Stimulated activated CD4-positive, alpha-beta T cell treated with anti-CD3 and anti-CD28 coated beads, Interleukin-2, amount 100 ng/mL, for 24 hours (primary cell): ENCODE measurements around the gene RPS2.
A peak's percentile ranks its signal among the peaks of the same experiment; 100 is the strongest.
"Not testable (repeated sequence)": the region's sequence is repeated elsewhere in the genome, so short reads cannot be mapped to it uniquely, and the experiment has no call there.

Experiments used
- DNase-seq, 2 donors: peaks; one replicate each; pipeline ENCODE4 v3.0.0-alpha.2; 2020

The RPS2 gene

GRCh38 chr16:1941162-1942046, 23.2 kb downstream of the RPS2 start:
- no peak for DNase-seq

GRCh38 chr16:1940273-1941161, 24.1 kb downstream of the RPS2 start:
- DNase-seq: no peak

DNA sequence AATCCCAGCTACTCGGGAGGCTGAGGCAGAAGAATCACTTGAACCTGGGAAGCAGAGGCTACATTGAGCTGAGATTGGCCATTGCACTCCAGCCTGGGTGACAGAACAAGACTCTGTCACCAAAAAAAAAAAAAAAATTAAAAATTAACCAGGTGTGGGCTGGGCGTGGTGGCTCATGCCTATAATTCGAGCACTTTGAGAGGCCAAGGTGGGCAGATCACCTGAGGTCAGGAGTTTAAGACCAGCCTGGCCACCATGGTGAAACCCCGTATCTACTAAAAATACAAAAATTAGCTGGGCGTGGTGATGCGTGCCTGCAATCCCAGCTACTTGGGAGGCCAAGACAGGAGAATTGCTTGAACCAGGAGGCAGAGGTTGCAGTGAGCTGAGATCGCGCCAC, 24.8 kb downstream of the RPS2 start:
- not testable (repeated sequence) for DNase-seq

- no peak for DNase-seq
Observed at GRCh38 chr16:1938910-1939309, 25.7 kb downstream of the RPS2 start.

DNA sequence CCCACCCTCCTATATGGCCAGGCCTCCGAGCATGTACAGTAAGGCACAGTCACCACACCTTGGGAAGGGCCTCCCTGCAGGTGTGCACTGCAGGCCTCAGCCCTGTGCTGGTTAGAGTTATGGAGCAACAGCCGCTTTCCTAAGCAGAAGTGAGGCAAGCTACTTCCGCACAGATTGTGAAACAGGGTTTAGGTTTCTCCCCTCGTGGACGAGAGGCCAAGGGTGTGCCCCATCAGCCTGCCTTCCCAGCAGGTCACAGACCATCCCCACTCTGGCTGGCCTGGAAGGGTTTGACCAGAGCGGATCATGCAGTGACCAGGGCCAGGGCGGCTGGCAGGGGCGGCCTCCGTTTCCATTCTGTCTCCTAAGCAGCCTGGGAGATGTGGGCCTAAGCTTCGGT, 26.3 kb downstream of the RPS2 start:
- no peak for DNase-seq

- no peak for DNase-seq
Observed at GRCh38 chr16:1936945-1937479, 27.6 kb downstream of the RPS2 start.

- DNase-seq: no peak
Observed at GRCh38 chr16:1933097-1933661, 31.4 kb downstream of the RPS2 start.

- no peak for DNase-seq
Observed at GRCh38 chr16:1932050-1933028, 32.3 kb downstream of the RPS2 start.

- no peak for DNase-seq
Observed at GRCh38 chr16:1930338-1930720, 34.3 kb downstream of the RPS2 start.

DNA sequence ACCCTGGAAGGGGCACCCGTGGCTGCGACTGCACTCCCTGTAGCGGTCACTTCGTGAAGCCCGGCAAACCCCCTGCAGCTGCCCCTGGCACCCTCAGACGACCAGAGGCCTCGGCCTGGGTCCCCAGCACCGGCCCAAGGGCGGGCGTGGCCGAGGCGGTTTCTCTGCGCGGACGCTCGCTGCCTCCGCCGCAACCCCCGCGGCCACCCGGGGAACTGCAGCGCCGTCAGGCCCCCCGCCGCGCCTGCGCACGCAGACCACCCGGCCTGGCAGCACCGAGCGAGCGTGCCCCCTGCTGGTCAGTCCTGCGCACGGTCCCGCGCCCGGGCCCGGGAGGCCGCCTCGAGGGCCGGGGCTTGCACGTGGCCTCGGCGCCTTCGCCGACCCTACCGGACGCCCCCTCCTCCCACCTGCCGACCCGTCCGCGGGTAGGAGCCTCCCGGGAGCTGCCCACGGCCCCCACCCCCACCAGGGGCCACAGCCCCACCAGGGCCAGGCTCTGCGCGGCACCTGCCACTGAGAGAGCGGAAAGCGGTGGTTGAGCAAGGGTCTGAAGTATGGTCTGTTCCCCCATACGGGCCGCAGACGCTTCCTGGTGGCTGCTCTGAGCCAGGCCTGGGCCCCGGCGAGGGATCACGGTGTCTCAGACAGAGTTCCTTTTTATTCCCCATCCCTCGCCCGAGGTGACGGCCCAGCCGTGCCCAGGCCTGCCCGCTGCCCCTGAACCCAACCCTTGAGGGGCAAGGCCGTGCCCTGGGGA, 34.9 kb downstream of the RPS2 start:
- DNase-seq: peak; percentile 96

- DNase-seq: no peak
Observed at GRCh38 chr16:1929105-1929504, 35.5 kb downstream of the RPS2 start.

GRCh38 chr16:1926271-1926670, 38.4 kb downstream of the RPS2 start:
- DNase-seq: no peak

GRCh38 chr16:1924095-1924494, 40.5 kb downstream of the RPS2 start:
- DNase-seq: no peak

DNA sequence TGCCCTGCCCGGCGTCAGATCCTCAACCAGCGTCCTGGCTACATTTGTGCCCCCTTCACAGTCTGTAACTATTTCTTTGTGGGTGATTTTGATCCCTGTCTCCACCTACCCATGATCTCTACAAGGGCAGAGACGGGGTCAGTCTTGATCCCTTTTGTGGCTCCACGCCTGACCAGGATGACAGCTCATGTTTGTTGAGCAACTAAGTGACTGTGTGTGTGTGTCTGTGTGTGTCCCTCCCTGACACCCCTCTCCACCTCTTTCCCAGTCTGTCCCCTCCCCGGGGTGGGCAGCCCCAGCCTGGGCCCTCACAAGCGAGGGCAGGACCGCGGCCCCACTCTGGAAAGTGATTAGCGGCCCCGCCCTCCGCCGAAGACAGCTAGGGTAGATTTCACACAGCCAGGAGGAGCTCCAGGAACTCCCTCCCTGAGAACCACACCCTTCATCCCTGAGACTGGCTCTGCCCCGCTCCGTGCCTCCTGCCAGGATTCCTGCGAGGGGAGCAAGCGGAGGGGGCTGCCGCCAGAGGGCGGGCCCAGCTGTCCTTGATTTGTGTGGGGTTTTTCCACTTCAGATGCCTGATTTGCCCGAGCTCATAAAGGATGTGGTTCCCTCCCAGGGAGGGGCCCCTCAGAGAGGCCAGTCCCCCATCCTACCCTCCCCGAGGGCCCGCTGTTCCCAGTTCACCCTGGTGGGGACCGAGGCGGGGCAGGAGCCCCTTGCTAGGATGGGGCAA, 41.2 kb downstream of the RPS2 start:
- DNase-seq: no peak

DNA sequence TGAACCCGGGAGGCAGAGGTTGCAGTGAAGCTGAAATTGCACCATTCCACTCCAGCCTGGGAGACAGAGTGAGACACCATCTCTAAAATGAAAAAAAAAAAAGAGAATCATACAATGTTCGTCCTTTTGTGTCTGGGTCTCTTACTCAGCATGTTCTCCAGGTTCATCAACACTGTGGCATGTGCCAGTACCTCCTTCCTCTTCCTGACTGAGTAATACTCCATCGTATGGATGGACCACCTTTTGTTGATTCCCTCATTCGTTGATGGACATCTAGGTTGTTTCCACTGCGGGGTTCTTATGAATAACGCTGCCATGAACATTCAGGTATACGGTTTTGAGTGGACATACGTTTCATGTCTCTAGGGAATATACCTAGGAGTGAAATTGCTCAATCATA, 42.3 kb downstream of the RPS2 start:
- no peak for DNase-seq

DNA sequence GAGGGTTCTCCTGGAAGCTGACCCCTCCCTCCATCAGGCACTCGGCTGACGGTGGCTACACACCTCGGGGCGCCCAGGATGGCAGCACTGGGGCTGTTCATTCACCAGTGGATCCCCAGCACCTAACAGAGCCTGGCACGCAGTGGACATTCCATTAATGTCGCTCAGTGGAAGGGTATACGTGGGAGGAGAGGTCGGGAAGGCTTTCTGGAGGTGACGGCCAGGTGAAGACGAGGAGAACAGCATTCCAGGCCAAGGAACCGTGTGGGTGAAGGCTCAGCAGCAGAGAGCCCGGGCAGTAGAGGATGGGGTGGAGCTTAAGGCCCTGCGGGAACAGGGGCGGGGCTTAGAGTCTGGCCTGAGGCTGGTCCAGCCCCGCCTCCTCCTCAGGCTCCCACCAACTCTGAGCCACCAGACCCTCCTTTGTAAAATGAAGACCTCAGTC, 43.9 kb downstream of the RPS2 start:
- DNase-seq: peak in 1 of 2 donors; percentile 27

DNA sequence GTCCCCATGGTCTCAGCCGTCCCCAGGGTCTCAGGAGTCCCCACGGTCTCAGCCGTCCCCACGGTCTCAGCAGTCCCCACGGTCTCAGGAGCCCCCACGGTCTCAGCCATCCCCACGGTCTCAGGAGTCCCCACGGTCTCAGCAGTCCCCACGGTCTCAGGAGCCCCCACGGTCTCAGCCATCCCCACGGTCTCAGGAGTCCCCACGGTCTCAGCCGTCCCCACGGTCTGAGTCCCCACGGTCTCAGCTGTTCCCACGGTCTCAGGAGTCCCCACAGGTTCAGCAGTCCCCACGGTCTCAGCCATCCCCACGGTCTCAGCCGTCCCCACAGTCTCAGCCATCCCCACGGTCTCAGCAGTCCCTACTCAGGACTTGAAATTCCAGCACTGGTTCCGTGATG, 44.5 kb downstream of the RPS2 start:
- DNase-seq: not testable (repeated sequence)

DNA sequence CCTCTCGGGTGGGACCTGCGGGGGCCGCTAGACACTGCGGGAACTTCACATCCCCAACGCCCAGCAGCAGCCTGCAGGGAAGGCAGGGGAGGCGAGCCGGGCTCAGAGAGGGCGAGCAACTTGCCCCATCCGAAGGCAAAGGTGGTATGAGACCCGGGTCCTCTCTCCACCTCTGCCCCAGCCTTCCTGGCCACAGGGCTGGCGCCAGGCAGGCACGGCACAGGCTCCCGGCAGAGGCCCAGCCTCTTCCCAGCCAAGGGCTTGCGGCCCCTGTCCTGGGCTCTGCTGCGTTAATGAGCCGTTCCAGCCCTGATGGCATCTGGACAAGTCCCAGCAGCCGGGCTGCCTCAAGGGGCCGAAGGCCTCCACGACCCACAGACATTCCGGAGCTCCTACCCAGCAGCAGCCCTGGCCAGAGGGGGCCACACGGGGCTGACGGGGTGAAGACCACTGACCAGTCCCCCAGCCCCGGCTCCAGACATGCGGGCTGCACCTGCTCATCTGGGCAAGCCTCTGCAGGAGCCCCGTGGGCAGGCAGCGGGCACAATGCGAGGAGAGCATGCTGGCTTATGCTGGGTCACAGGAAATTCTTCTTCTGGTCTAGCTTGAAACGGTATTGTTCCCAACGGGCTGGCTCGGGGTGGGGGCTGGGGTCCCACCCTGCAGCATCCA, 45.2 kb downstream of the RPS2 start:
- DNase-seq: no peak
